Stromal cell of bone marrow (primary cell): Measurements from ENCODE around the gene LARP6.
A peak's percentile ranks its signal among the peaks of the same experiment; 100 is the strongest.
"Not testable (repeated sequence)": the region's sequence is repeated elsewhere in the genome, so short reads cannot be mapped to it uniquely, and the experiment has no call there.

ENCODE experiments used
- DNase-seq: peaks from one replicate; pipeline ENCODE4 v3.0.0-alpha.2; 2012; ENCODE audit warnings: low read depth

Gene LARP6

DNA sequence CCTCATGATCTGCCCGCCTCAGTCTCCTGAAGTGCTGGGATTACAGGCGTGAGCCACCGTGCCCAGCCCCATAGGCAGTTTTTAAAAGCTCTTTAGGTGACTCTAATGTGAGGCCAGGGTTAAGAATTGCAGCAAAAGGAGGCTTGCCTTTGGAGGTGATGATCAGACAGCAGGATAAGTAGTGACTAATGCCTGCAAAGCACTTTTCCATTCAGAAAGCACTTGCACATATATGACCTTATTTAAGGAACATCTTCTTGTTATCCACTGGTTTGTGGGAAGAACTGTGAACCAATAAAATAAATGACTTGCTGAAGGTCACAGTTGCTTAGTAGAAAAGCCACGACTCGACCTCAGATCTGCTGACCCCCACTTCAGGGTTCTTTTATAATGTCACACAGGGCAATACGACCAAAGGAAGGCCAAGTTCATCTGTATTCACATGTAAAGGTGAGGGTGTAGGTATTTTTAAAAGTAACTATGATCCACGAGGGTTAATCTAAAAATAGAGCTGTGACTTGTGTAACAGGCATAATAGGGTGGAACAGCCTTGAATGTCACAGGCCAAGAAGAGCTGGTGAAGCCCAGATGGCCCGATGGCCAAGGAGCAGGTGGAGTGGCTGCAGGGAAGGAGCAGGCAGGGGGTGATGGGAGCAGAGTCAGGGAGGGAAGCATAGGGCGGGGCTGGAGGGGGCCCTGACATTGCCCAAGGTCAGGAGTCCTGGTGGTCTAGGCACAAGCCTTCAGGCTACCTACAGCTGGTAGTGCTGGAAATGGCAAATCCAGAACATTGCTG is 24.4 kb downstream of the LARP6 start:
- DNase-seq = no peak

DNA sequence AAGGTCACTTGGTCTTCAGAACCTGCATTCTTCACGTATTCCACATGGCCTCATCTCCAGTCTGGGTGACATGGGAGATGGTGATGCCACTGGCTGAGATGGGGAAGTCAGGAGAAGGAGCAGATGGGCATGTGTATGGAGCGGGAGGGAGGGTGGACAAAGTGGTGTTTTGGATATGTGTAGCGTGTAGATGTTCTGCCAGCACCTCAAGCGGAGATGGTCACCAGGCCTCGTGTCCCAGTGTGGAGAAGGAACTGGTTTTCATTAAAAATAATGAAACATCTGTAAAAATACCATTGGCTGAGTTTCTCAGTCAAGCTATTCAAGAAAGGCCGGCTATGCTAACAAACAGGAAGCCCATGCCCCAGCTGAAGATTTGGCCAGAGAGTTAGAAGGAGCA is 26.2 kb downstream of the LARP6 start:
- DNase-seq = no peak

DNA sequence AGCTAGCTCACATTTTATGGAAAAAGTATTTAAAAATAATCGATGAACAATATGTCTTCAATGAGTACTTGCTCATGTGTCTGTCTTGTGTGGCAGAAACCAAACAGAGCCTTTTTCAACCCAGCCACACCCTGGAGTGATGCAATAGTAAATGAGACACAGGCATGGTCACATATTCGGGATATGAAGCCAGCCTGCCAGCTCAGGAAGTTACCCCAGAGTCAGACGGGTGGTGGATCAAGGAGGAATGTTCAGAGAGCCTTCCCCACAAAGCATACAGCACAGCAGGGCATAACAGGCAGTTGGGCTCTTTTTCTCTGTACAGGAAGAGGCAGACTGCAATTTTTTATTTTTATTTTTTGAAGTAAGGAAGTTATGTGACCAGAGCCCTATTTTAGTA is 27.3 kb downstream of the LARP6 start:
- DNase-seq = peak; percentile 91

DNA sequence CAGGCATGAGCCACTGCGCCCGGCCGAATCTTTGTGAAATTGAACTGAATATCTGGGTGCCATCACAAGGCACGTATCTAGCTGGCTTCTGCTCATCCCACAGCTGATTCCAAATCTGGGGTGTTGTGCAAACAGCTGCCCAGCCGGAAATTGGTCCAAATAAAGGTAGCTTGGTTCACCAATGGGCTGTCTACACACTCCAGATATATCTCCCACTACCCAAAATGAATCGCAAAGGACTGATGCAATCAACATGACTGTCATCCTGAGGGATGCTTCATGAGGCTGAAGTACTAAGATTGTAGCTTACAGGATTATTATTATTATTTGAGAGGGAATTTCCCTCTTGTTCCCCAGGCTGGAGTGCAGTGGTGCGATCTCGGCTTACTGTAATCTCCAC is 28.1 kb downstream of the LARP6 start:
- no peak for DNase-seq

- no peak for DNase-seq
These were observed 30.8 kb downstream of the LARP6 start for GRCh38 chr15:70823196-70823595.

DNA sequence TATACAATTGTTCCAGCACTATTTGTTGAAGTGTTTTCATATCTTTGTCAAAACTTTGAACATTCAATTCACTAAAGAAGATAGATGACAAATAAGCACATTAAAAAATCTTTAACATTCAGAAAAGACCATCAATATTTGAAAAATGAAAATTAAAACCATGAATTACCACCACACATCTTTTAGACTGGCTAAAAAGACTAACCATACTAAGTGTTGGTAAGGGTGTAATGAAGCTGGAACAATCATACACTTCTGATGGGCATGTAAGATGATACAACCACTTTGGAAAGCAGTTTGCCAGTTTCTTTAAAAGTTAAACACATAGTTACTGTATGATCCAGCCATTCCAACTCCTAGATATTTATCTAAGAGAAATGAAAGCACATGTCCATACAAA is 33.7 kb downstream of the LARP6 start:
- no peak for DNase-seq

DNA sequence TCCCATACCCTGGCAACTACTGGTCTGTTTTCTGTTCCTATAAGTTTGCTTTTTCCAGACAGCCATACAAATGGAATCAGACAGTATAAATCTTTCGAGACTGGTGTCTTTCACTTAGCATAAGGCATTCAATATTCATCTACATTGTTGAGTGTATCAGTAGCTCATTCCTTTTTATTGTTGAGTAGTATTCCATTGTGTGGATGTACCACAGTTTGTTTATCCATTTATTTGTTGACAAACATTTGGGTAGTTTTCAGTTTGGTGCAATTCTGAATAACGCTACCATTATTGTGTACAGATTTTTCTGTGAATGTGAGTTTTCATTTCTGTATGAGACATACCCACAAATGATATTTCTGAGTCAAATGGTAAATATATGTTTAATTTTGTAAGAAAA is 35.4 kb downstream of the LARP6 start:
- no peak for DNase-seq

GRCh38 chr15:70817266-70817665 is 36.7 kb downstream of the LARP6 start:
- DNase-seq = no peak

- no peak for DNase-seq
These were observed 38.4 kb downstream of the LARP6 start for GRCh38 chr15:70815604-70816003.

DNA sequence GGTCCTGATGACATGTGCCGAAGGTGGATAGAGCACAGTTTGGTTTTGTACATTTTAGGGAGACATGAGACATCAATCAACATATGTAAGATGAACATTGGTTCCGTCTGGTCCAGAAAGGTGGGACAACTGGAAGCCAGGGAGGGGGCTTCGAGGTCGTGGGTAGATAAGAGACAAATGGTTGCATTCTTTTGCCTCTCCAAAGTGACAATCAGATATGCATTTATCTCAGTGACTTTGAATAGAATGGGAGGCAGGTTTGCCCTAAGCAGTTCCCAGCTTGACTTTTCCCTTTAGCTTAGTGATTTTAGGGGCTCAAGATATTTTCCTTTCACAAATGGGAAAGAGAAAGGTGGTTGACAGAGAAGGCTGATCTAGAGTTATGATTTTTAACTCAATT is 38.9 kb downstream of the LARP6 start:
- not testable (repeated sequence) for DNase-seq

DNA sequence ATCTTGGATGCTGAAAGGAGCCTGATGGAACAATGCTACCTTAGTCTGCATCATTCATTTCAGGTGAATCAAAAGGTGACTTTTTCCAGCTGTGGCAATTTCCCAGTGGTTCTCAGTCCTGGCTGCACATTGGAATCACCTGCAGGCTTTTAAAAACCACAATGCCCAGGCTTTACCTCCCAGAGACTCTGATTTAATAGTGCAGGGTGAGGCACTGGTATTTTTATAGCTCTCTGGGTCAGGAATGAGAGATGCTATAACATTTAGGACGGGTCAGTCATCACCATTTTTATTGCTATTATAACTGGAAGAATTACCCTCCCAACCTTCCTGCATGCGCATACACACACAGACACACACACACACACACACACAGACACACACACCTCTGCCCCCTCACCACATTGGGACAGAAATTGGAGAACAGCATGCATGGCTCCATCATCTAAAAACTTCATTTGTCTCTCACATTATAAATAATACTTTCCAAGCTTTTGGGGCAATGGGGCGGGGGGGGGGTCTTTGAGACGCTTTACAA is 41.1 kb downstream of the LARP6 start:
- DNase-seq = no peak

DNA sequence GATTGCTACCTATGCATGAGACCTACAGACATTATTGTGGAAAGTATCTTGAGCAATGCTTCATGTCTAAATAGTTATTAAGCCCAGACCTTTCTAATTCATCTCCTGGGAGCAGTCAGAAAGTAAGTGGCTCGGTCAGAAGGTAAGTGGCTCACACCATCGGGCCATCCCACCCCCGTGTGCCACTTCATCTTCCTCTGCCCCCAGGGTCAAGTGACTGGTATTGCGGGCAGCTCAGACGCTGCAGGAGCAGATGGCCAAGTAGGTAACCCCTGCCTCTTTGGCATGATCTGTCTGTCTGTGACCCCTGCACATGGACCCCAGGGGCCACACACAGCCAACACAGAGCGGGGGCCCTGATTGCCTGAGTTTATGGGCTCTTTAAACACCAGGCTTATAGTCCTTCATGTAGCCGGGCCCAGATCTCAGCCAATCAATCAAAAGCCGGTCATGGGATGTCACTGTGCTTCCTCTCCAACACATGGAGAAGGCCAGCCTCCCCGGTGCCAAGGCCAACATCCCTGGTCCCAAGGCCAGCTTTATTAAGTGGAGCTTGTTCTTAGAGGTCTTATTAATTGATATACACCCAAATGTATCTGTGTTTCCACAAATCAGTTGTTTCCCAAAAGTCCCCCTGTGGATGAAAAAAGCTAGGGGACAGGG is 42.9 kb downstream of the LARP6 start:
- DNase-seq = no peak

DNA sequence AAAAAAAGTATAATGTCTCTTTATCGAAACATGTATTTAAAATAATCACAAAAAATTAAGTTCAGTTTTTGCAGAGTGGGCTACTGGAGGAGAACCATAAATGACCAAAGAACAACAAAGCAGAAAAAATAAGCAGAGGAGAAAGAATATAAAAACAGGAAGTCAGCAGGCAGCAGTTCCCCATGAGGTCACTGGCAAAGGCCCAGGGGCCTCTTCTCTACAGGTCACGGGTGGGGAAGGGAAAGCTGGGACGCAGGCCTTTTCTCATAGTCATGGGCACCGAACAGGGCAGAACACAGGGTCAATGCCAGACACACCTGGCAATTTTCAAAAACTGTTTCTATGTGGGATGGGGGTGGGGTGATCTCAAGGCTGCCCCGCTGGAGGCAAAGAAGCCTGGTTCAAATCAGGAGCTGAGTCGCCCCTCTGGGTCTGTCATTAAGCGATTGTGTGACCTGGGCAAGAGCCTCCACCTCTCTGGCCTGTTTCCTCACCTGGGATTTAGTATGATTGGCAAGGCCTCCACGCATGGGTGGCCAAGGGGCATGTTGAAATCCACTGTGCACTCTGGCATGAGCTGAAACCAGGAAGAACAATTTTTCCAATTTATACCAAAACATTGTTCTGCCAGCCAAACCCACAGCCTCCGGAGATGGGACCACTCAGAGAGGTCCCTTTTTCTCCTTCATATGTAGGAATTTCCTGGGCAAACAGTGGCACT is 46.8 kb downstream of the LARP6 start:
- DNase-seq = no peak

GRCh38 chr15:70804388-70804787 is 49.6 kb downstream of the LARP6 start:
- DNase-seq = not testable (repeated sequence)

DNA sequence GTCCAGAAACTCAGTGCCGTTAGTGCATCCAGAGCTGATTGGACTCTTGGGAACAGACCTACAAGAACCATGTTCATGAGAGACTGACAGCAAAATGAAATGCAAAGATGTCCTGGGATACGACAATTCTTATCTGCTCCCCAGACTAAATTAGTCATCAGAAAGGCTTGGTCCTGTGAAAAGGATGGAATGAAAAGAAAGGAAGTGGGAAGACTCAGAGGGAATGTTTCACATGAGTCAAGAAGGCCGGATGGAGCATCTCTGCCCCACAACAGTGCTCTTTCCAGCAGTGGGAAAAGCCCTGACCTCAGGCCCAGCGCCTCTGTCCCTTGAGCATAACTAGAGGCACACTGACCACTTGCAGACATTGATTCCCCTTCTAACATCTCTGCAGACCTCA is 51.3 kb downstream of the LARP6 start:
- DNase-seq = no peak

- DNase-seq = no peak
These were observed 52.8 kb downstream of the LARP6 start for GRCh38 chr15:70801109-70801508.

- DNase-seq = peak; percentile 99
These were observed 54.1 kb downstream of the LARP6 start for GRCh38 chr15:70799667-70800450.

- no peak for DNase-seq
These were observed 56.5 kb downstream of the LARP6 start for GRCh38 chr15:70797464-70797863.

DNA sequence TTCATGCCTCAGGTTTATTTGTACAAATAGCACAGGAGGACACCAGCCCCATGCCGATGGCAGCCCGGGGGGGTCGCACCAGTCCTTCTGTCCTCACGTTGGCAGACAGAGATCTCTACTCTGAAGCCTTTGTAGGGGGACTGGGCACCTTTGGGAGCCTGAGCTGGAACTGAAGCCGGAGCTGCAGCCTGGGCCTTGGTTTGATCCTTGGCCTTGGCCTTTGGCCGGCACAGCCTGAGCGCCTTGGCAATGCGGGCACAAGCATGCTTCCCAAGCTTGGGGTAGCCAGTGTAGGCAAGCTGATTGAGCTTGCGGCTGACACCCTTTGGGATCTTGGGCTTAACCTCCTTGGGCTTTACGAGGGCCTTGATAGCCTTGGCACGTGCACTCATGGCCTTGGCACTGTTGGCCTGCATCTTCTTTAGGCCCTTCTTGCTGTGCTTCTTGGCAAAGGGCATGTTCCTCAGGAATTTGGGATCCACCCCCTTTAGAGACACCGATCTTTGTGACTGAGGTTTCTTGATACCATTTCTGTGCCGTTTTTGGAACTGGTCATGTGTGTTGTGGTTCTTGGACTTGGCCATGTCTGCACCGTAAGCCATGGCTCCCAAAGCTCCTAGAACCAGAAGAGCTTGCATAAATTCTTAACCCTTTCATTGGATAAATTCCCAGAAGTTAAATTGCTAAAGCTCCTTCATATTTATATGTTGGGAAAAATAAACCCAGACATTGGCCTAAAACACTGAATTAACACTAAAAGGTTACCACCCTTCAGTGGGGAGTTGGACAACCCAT is 57.2 kb downstream of the LARP6 start:
- no peak for DNase-seq

- peak; percentile 90 for DNase-seq
These were observed 58.7 kb downstream of the LARP6 start for GRCh38 chr15:70795311-70795665.

DNA sequence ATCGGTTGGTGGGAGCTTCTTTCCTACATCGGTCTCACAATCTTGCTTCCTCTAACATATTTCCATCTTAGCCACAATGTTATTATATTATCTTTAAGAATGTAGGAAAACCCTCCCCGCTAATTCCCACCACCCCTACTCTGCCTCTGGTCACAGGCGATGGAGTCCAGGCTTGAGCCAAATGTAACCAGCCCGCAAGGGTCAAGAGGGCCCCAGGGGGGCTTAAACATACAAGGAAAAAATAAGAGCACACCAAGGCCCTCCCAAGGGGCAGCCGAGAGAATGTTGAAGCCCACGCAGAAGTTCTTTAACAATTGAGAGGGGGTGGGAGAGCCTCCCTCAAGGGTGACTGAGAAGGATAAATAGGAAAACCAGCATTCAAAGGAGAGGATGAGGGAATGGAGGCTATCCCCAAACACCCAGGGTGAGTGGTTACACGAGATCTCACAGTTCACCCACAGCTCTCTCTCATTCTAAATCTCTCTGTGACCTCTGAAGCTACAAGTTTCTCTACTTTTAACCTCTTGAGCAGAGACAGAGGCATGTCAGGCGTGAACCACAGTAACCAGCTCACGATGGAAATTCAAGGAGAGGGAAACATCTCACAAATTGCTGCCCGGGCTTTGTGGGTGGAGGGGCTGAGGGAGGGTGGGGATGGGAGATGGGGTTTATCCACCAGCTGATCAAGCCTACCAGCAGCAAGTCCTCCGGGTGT is 59.2 kb downstream of the LARP6 start:
- DNase-seq = peak; percentile 70
